GM19324 (cell line): ENCODE results near the gene IFI30.
"Not testable (repeated sequence)": the region's sequence is repeated elsewhere in the genome, so short reads cannot be mapped to it uniquely, and the experiment has no call there.

Experiments used
- ATAC-seq: cut with Tn5 transposase; IDR thresholded peaks from one replicate; pipeline ENCODE4 v1.9.1; 2021; ENCODE audit warnings: mild to moderate bottlenecking, moderate library complexity; ENCODE audit not compliant: unreplicated experiment, low FRiP score

IFI30 gene

DNA sequence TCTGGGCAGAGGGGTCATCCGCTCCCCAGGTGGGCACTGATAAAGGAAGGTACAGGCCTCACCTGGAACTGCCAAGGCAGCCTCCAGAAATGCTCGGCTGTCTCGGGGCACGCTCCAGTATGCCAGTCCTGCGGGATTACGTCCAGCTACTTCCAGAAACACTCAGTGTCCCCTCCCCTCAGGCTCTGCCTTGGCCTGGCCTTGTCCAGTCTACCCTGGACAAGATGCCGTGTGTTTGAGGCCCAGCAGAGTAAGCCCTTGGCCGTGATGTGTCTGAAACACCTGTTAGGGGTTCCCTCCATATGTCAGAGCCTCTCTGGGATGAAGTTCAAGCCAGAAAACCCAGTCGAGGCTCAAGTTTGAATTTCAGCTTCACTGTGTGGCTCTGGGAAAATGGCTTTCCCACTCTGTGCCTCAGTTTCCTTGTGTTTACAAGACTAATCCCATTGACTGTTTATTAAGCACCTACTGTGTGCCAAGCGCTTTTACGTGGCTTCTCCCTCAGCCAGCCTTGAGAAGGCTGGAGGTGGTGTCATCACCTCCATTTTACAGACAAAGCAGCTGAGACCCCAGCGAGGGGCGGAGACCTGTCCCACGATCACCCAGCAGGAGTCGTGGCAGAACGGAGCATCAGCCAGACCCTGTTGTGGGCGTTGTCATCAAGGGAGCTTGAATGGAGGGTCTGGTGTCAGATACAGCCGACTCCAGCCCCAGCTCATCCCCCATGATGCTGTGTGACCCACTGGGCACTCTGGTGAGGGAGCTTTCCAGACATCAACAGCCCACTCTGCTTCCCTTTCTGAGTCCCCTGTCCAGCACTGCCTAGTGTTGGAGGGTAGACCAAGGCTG, 22.6 kb upstream of the IFI30 start:
- ATAC-seq, result no peak

DNA sequence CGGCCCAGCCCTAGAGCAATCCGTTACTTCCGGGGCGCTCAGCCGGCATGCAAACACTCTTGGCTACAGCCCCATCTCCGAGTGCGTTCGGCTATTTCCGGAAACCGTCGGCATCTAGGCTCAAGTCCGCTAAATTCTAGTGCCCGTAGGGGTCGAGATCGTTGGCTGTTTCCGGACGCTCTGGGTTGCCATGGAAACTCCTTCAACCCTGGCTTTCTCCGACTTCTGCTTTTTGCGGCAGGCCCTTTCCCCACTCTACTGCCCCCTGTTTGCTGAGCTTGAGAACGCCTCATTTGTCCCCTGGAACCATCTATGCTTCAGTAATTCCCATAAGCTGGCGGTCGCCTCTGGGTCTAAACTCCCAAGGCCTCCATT, 21.2 kb upstream of the IFI30 start:
- ATAC-seq, result peak; percentile 60

DNA sequence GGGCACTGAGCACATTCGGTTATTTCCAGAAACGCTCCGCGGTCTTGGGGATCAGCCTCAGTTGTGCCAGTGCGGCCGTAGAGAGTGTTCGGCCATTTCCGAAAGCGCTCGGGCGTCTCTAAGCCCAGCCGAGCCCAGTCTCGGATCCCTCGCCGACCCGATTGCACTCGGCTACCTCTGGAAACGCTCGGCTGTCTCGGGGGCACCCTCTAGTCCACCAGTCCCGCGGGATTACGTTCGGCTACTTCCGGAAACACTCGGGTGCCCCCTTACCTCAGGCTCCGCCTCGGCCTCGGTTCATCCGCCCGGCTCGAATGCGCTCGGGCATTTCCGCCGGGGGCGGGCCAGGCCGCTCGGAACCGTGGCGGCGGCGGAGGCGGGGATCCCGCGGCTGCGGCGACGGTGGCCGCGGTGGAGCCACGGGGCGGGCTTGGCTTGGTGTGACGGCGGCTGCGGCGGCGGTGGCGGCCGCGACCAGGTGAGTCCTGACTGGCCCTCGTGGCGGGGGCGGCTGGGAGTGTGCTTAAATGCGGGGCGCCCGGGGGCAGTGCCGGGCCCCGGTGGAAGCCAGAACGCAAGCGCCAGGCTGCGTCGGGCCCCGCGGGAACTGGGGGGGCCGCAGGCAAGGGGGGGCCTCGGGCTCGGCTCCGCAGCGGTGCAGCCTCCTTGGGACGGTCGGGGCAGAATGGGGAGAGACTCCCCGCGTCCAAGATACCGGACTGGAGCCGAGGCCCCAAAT, 20.6 kb upstream of the IFI30 start, which contains the start of gene PIK3R2:
Gene PIK3R2 (plus strand): TSS at position 347 of the 739 bp plus-strand sequence. CDS start 2,717 bp downstream, outside the sequence.
- ATAC-seq, result peak; percentile 71

DNA sequence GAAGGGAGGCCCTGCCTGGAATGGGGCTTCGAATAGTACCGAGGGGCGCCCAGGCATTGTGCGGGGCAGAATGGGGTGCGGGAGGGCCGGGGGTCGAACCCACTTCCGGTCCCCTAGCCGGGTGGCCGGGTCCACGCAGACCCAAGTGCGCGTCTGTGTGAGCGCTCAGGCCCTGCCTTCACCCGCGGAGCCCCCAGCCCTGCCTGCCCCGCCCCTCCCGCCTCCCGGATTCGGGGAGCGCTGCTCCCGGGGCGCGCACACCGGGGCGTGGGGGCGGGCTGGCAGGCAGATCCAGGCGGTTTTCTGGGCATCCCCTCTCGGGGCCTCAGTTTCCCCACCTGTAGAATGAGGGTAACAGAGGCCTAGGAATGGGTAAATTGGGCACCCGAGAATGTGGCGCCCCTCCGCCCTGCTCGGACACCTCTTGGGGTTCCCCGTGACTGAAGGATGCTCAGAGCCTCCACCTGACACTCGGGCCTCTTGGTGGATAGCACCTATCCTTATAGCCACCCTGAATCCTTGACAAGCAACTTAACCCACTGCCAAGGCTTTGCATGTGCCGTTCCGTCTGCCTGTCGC, 20.0 kb upstream of the IFI30 start:
- no peak for ATAC-seq

DNA sequence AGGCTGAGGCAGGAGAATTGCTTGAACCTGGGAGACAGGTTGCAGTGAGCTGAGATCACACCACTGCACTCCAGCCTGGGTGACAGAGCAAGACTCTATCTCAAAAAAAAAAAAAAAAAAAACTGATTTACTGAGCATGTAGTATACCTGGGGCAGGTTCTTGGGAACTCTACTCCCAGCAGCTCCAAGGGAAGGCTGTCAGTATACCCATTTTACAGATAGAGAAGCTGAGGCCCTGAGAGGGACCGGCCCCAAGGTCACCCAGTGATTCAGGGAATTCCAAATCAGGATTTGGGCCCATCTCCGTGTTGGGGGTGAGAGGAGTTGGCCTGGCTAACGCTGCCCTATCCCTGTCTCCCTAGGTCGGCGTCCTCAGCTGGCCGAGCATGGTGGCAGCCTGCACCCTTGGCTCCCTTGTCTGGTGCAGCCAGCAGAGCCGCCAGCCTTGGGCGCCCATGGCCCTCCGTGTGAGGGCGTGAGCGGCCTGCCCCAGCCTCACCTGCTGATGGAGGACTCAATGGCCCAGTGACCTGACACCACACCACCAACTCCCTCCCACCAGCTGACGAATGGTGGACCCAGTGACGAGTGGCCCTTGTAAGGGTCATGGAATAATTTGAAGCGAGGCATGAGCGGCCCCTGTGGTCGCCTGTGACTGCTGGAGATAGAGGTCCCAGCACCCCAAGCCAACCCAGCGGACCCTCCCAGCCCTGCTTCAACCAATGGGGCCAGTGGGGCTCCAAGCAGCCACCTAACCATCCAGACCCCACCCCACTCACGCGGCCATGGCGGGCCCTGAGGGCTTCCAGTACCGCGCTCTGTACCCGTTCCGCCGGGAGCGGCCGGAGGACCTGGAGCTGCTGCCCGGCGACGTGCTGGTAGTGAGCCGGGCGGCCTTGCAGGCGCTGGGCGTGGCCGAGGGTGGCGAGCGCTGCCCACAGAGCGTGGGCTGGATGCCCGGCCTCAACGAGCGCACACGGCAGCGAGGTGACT, 18.2 kb upstream of the IFI30 start:
- ATAC-seq, result no peak

DNA sequence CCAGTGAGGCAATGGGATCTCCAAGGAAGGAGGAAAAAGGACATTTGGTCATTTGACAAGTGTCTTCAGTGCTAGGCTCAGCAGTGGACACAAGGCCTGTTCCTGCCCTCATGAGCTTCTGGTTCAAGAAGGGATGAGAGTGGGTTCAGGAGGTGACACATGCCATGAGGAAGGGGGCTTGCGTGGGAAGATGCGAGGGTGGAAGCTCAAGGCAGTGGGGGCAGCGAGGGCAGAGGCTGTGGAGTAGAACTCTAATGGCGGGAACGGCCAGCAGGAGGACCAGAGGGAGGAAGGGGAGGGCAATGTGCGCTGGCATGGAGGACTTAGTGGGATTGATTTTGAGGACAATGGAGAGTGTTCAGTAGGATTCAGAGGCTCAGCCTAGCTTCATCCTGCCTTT, 17.3 kb upstream of the IFI30 start:
- ATAC-seq, result no peak

DNA sequence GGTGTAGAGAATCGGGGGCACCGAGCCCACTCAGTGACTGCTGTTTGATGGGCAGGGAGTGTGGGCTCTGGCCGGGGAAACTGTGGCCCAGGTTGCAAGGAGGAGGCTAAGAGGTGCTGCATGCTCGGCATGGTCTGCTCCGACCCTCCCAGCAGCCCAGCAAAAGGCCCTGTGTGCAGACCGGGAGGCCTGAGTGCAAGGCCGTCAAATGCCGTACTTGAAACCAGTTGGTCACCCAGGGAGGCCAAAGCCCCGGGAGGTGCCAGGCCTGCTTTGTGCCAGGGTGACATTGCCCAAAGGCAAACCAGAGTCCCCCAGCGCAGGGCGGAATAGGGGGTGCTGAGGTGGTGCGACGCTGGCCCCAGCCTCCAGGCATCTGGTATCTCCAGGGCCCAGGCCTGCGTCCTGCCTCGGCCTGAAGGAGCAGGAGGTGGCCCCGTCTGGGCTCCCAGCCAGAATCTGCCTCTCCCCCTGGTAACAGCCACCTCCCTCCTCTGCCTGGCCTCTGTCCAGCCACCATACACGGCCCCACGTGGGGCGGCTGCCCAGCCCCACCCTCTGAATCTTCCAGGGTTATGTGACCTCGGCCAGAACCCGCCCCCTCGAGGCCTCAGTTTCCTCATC, 16.7 kb upstream of the IFI30 start:
- ATAC-seq, result no peak

DNA sequence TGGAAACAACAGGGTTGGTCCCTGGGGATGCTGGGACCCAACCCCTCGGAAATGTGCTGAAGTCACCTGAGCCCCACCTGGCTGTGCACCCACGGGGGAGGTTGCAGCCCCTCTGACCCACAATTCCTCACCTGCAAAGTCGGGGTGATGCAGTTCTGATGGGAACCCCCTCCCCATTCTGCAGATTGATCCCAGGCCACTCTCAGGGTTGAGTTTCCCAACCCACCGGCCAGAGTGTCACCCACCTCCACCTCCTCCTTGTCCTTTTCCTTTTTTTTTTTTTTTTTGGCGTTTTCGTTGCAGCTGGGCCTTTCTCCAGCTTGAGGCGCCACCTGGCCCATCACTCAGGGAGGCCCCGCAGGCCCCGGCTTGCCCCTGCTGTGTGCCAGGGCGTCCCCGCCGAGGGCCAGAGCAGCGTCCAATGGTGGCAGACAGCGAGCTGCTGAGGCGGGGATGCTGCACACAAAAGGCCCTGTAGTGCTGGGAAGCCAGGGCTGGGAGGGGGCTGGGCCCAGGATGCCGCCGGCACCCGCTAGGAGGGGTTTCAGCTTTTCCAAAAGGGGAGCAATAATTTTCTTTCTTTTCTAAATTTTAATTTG, 16.0 kb upstream of the IFI30 start:
- no peak for ATAC-seq

DNA sequence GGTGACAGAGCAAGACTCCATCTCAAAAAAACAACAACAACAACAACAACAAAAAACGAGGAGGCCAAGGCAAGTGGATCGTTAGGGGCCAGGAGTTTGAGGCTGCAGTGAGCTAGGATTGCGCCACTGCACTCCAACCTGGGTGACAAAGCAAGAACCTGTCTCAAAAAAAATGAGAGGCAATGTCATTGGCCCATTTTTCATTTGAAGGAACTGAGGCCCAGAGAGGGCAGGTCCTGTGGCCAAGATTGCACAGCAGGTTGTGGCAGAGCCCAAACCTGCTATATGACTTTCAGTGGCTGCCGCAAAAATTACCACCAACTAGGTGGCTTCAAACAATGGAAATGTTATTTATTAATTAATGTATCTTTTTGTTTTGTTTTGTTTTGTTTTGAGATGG, 15.1 kb upstream of the IFI30 start:
- no peak for ATAC-seq

DNA sequence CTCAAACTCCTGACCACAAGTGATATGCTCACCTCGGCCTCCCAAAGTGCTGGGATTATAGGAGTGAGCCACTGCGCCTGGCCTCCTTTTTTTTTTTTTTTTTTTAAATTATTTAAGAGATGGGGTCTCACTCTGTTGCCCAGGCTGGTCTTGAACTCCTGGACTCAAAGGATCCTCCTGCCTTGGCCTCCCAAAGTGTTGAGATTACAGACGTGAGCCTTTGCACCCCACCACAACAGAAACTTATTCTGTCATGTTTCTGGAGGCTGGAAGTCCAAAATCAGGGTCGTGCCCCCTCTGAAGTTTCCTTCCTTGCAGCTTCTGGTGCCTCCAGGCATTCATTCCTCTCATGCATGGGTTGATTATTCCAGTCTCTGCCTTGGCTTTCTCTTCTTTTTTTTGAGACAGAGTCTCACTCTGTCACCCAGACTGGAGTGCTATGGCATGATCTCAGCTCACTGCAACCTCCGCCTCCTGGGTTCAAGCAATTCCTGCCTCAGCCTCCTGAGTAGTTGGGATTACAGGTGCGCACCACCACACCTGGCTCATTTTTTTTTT, 14.5 kb upstream of the IFI30 start:
- not testable (repeated sequence) for ATAC-seq

DNA sequence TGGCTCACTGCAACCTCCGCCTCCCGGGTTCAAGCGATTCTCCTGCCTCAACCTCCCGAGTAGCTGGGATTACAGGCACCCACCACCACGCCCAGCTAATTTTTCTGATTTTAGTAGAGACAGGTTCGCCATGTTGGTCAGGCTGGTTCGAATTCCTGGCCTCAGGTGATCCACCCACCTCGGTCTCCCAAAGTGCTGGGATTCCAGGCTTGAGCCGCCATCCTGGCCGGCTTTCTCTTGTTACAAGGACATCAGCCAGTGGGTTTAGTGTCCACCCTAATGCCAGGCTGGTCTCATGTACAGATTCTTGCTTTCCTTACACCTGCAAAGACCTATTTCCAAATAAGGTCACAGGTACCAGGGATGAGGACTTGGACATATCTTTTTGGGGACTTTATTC, 13.8 kb upstream of the IFI30 start:
- no peak for ATAC-seq

DNA sequence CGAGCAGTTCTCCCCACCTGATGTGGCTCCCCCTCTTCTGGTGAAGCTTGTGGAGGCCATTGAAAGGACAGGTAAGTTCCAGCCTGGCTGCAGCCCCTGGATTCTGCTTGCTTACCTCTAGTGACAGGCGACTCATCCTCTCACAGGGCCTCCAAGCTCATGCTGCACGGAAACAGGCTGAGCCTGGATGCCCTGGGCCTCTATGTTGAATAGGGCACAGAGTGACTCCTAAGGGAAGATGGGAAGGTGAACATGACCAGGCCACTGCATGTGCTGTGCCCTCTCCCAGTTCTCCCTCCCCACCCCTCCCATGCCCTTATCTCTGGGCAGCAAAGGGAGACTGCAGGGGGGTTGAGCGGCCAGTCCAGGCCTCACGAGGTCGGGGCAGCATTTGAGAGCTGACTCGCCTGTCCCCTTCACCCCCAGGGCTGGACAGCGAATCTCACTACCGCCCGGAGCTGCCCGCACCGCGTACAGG, 13.1 kb upstream of the IFI30 start:
- no peak for ATAC-seq

DNA sequence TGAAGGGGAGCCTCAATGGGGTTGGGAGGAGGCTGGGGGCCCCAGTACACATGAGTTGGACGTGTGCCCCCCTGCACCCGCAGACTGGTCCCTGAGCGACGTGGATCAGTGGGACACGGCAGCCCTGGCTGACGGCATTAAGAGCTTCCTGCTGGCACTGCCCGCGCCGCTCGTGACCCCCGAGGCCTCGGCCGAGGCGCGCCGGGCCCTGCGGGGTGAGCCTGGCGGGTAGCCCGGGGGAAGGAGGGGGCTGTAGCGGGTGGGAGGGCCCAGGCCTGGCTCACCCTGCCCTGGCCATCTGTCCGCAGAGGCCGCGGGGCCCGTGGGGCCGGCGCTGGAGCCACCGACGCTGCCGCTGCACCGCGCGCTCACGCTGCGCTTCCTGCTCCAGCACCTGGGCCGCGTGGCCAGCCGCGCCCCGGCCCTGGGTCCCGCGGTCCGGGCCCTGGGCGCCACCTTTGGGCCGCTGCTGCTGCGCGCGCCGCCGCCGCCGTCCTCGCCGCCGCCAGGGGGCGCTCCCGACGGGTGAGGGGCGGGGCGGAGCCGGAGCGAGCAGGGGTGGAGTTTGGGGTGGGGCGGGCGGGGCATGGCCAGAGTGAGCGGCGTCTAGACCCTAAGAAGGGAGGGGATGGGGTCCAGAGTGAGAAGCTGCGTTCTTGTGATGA, 12.5 kb upstream of the IFI30 start:
- ATAC-seq, result peak; percentile 66

DNA sequence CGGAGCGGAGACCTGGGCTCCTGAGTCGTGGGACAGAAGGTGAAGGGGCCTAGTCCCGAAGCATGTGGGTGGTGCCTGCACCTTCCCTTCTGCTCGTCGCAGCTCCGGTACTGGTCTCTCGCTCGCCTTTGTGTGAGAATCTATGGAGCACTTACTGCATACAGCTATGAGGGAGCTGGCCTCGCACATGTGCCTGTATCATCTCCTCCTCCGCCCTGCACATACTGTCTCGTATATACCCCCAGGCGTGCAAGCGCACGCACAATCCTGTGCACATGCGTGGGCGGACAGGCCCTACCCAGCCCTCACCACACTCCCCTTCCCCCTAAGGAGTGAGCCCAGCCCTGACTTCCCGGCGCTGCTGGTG, 12.0 kb upstream of the IFI30 start:
- ATAC-seq, result peak; percentile 6

DNA sequence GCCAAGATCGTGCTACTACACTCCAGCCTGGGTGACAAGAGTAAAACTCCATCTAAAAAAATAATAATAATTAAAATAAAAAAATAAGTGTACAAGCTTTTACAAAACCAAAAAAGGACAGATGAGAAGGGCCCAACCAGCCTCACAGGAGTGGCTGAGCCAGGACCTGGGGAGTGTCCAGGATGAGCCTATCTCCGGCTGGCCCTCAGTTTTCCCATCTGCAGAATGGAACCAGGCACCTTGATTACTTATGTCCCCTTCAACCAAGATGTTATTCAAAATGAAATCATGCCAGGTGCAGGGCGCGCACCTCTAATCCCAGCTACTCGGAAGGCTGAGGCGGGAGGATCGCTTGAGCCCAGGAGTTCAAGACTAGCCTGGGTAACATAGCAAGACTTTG, 9.5 kb upstream of the IFI30 start:
- ATAC-seq, result no peak

DNA sequence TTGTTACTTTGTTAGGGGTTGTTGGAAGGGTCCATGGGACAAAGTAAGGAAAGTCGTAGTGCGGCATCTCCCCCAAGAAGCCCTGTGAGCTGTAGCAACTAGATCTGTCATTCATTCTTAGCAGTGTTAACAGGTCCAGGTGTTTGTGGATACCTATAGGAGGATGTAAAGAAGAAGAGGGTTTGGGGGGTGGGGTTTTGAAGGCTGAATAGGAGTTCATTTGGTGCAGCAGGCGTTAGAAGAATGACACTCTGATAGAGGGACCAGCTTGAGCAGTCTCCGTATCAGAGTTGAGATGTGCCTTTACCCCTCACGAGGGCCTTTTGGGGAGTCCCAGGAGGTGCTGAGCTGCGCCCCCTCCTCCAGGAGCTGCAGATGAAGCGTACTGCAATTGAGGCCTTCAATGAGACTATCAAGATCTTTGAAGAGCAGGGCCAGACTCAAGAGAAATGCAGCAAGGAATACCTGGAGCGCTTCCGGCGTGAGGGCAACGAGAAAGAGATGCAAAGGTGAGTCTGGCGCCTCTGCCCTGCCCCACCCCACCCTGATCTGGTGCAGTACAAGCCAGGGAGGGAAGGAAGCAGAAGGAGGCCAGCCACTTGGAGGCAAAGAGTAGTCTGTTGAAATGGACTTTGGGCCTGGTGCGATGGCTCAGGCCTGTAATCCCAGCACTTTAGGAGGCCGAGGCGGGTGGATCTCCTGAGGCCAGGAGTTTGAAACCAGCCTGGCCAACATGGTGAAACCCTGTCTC, 7.6 kb upstream of the IFI30 start:
- no peak for ATAC-seq

DNA sequence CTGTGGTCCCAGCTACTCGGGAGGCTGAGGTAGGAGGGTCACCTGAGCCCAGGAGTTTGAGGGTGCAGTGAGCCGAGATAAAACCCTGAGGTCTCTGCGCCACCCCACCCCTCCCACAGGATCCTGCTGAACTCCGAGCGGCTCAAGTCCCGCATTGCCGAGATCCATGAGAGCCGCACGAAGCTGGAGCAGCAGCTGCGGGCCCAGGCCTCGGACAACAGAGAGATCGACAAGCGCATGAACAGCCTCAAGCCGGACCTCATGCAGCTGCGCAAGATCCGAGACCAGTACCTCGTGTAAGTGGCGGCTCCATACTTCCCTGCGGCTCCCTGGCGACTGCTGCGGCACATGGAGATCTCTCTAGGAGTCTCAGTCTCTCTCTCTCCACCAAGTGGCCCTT, 6.6 kb upstream of the IFI30 start:
- ATAC-seq, result no peak
